K562 (cell line): ENCODE measurements around the gene ANKS1A. TPM values are rescaled to one million over a fixed set of nuclear protein-coding genes. Genes with fewer than 3 reads are reported as not detected.

ENCODE experiments used
- ATAC-seq: fragments of 200-7000 bp; cut with Tn5 transposase; 3 replicates; pipeline ENCODE4 v1.9.1; 2020; ENCODE audit warnings: moderate library complexity
- BruUV-seq: library from RNA; stranded (reverse); fragments of 400-500 nt; replicated peaks from 2 replicates; lab custom pipeline; 2021; lab: Mats Ljungman, UMichigan
- CTCF ChIA-PET: fragments of 300-600 bp; formaldehyde crosslinking; extraction: SDS; loops from one replicate; lab custom pipeline; 2021; ENCODE audit warnings: low intra/inter-chr PET ratio; lab: Yijun Ruan, JAX
- POLR2A ChIA-PET: fragments of 300-600, 350-650 bp; sonication (Branson Sonifier 250); formaldehyde crosslinking; extraction: SDS; loops from one replicate; lab custom pipeline; 2021; ENCODE audit warnings: antibody characterized with exemption, inconsistent platforms; lab: Yijun Ruan, JAX
- DNase-seq, 4 experiments: peaks; one replicate each; pipeline versions ENCODE4 v3.0.0 to v3.0.0-alpha.2; 2011 to 2018; ENCODE audit warnings: low spot score in 3 of 4, mixed read lengths in 3 of 4; ENCODE audit errors: extremely low read depth in 1 of 4
- FAIRE-seq: peaks from 2 replicates; lab custom pipeline; 2011; peaks lifted over from hg19 to GRCh38; lab: Jason Lieb, UNC
- H2AFZ ChIP-seq: 2 replicates; pipeline ENCODE4 v1.6.0; 2011; ENCODE audit warnings: low read depth, low read length, control low read depth, inconsistent platforms
- H3K27ac ChIP-seq: fragments of 200-600 bp; 3 replicates; pipeline ENCODE4 v1.8.0; 2011; ENCODE audit warnings: low read depth, mild to moderate bottlenecking, control low read depth, inconsistent platforms, low read length, moderate library complexity, mixed read lengths; ENCODE audit errors: extremely low read depth
- H3K27me3 ChIP-seq, 2 experiments: fragments of 300-600 bp in 1 of 2; 2 replicates in 1 of 2; 3 replicates in 1 of 2; pipeline versions ENCODE4 v1.6.0 to v1.8.0; 2011; ENCODE audit warnings: inconsistent platforms in 2 of 2, low read length in 2 of 2, mild to moderate bottlenecking in 1 of 2, mixed read lengths in 1 of 2, moderate library complexity in 1 of 2; ENCODE audit not compliant: control insufficient read depth in 2 of 2, insufficient read depth in 2 of 2
- H3K36me3 ChIP-seq: fragments of 300-600 bp; 3 replicates; pipeline ENCODE4 v1.8.0; 2011; ENCODE audit warnings: mild to moderate bottlenecking, low read length, inconsistent platforms; ENCODE audit not compliant: control insufficient read depth, insufficient read depth
- H3K4me1 ChIP-seq, 2 experiments: fragments of 200-600 bp in 1 of 2; replicated peaks in 1 of 2; 2 replicates in 1 of 2; 3 replicates in 1 of 2; pipeline versions ENCODE4 v1.5.1 to v1.8.0; 2011; ENCODE audit warnings: inconsistent platforms in 2 of 2, low read length in 2 of 2, mild to moderate bottlenecking in 1 of 2, mixed read lengths in 1 of 2, moderate library complexity in 1 of 2; ENCODE audit not compliant: control insufficient read depth in 2 of 2, insufficient read depth in 2 of 2
- H3K4me2 ChIP-seq: 2 replicates; pipeline ENCODE4 v1.6.1; 2011; ENCODE audit warnings: low read length, control low read depth, inconsistent platforms, mixed read lengths; ENCODE audit not compliant: insufficient read depth
- H3K4me3 ChIP-seq: fragments of 200-600 bp; sonication (generic), shearing (Covaris generic); 2 replicates; pipeline ENCODE4 v1.5.1; 2016; ENCODE audit warnings: control low read depth, inconsistent platforms
- H3K79me2 ChIP-seq: fragments of 200-600 bp; 3 replicates; pipeline ENCODE4 v1.8.0; 2011; ENCODE audit warnings: low read length, inconsistent platforms; ENCODE audit not compliant: control insufficient read depth, insufficient read depth
- H3K9ac ChIP-seq, 2 experiments: 2 replicates each; pipeline versions ENCODE4 v1.6.0 to v1.6.1; 2011; ENCODE audit warnings: low read depth in 2 of 2, low read length in 2 of 2, control low read depth in 1 of 2, inconsistent platforms in 1 of 2, mild to moderate bottlenecking in 1 of 2, mixed read lengths in 1 of 2; ENCODE audit not compliant: insufficient read depth in 1 of 2
- H3K9me1 ChIP-seq: one replicate; pipeline ENCODE4 v1.6.0; 2011; ENCODE audit warnings: inconsistent platforms, mild to moderate bottlenecking, low read length, moderate library complexity; ENCODE audit not compliant: control insufficient read depth, insufficient read depth
- H3K9me3 ChIP-seq: replicated peaks from 2 replicates; pipeline ENCODE4 v1.5.1; 2011; ENCODE audit warnings: low read depth, low read length, inconsistent platforms; ENCODE audit not compliant: control insufficient read depth, insufficient read depth
- H4K20me1 ChIP-seq: replicated peaks from 2 replicates; pipeline ENCODE4 v1.6.1; 2011; ENCODE audit warnings: low read length, inconsistent platforms, mixed read lengths; ENCODE audit not compliant: control insufficient read depth, insufficient read depth
- ARID3A ChIP-seq: IDR thresholded peaks from 2 replicates; pipeline ENCODE4 v1.6.1; 2012; ENCODE audit warnings: low read depth, low read length, improper control_type of control experiment, borderline replicate concordance
- CEBPZ ChIP-seq: fragments of 150-350 bp; IDR thresholded peaks from 2 replicates; pipeline ENCODE4 v1.6.1; 2014; ENCODE audit warnings: low read depth, mild to moderate bottlenecking, low read length, borderline replicate concordance
- HDAC3 ChIP-seq: fragments of 450-650 bp; IDR thresholded peaks from 2 replicates; pipeline ENCODE4 v1.6.1; 2018; ENCODE audit warnings: borderline replicate concordance, mild to moderate bottlenecking, moderate library complexity; ENCODE audit not compliant: partially characterized antibody
- KLF16 ChIP-seq: IDR thresholded peaks from 2 replicates; pipeline ENCODE4 v1.6.1; 2016; ENCODE audit warnings: antibody characterized with exemption
- LCOR ChIP-seq: sonication (generic); formaldehyde crosslinking; IDR thresholded peaks from 2 replicates; pipeline ENCODE4 v1.8.0; 2022; ENCODE audit warnings: mild to moderate bottlenecking, missing genetic modification reagents
- SREBF2 ChIP-seq: sonication (generic); formaldehyde crosslinking; IDR thresholded peaks from 2 replicates; pipeline ENCODE4 v1.4.0; 2020; ENCODE audit warnings: mild to moderate bottlenecking, missing genetic modification reagents
- TEAD1 ChIP-seq, 2 experiments: fragments of 450-650 bp in 1 of 2; sonication (generic) in 1 of 2; formaldehyde crosslinking; IDR thresholded peaks; 2 replicates each; pipeline versions ENCODE4 v1.4.0 to v1.8.0; 2020 to 2022; ENCODE audit warnings: mild to moderate bottlenecking in 2 of 2, missing genetic modification reagents in 1 of 2
- ZNF134 ChIP-seq: fragments of 250-450 bp; sonication (Bioruptor Pico); conservative IDR thresholded peaks from 2 replicates; pipeline ENCODE4 v1.4.0; 2020
- ZNF146 ChIP-seq: IDR thresholded peaks from one replicate; pipeline ENCODE4 v1.6.1; 2018; ENCODE audit warnings: missing compliant biosample characterization; ENCODE audit not compliant: unreplicated experiment
- ZNF311 ChIP-seq: fragments of 250-450 bp; sonication (Bioruptor Pico); IDR thresholded peaks from 2 replicates; pipeline ENCODE4 v1.4.0; 2020; ENCODE audit warnings: mild to moderate bottlenecking, moderate library complexity
- WGBS: fragments of 100-300 bp; shearing (Covaris generic); methylation state at CpG from one replicate; pipeline ENCODE4 v1.1.6; 2016; ENCODE audit warnings: low coverage, mixed read lengths; ENCODE audit not compliant: insufficient coverage; ENCODE audit errors: missing lambda C conversion rate; 5-methylcytosine and 5-hydroxymethylcytosine counted together
- in situ Hi-C: fragments of 300-500 bp; cut with MboI; formaldehyde crosslinking; loops from 4 replicates; pipeline ENCODE4 v1.15.0; 2018; ENCODE audit warnings: inconsistent platforms, mixed read lengths
- intact Hi-C: fragments of 100-400 bp; cut with micrococcal nuclease; formaldehyde crosslinking; loops from 2 replicates; pipeline ENCODE4 v1.14.2; 2022
- polyA plus RNA-seq, 8 experiments: library from polyadenylated mRNA; depleted of rRNA in 4 of 8; stranded (reverse) in 5 of 8; unstranded in 3 of 8; fragments of >200 nt; fragmentation: Nextera tagmentation in 2 of 8; fragmentation: Illumina TruSeq in 1 of 8; extraction: Ambion mirVana in 2 of 8; extraction: Trizol in 1 of 8; gene quantifications; 2 replicates each; pipeline versions ENCODE4 v1.2.1 to v1.2.3, GENCODE V29; 2011 to 2014; ENCODE audit warnings: inconsistent platforms in 1 of 8, missing spikeins in 1 of 8
- total RNA-seq, 7 experiments: library from RNA; depleted of rRNA in 6 of 7; stranded (reverse); fragments of >200 nt in 6 of 7; fragmentation: Illumina TruSeq in 2 of 7; extraction: Trizol in 2 of 7; gene quantifications; 2 replicates each; pipeline versions ENCODE4 v1.2.1 to v1.2.3, GENCODE V29; 2011 to 2021; ENCODE audit warnings: low replicate concordance in 1 of 7

Gene ANKS1A
- total and polyA plus RNA-seq, 9 of the 15 experiments (the other 6 are each of a cell fraction or from before 2014, with no cell fraction given) = 1.1 to 13.8 (median 5.3) TPM

DNA sequence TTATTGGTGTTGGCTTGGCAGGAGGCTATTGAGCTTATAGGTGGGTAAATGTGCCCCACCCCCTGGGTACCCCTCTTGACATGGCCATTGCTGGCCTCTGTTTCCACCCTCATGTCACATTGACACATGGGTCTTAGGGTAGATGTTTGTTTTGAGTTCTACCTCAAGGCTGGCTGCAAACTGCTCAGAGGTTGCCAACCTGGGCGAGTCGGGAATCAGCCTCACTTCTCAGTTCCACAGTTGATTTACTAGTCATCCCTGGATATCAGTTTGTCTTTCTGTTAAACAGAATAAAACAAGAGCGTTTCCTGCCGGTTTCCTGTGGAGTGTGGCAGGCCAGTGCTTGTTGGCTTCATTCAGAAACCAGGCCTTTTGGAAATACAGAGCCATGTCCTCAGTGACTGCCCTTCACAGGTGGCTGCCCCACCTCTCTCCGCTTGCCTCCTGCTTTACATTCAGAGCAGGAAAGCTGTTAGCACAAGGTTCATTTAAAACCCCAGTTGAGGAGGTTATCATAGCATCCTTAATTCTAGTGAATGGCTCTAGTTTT lies 146.5 kb downstream of the ANKS1A start (continued):
- TF ChIP-seq ARID3A (no peak), LCOR (CRISPR knock-in tag) (no peak), ZNF134 (CRISPR knock-in tag) (no peak)
- TF ChIP-seq, all 486 proteins: peak for 0

DNA sequence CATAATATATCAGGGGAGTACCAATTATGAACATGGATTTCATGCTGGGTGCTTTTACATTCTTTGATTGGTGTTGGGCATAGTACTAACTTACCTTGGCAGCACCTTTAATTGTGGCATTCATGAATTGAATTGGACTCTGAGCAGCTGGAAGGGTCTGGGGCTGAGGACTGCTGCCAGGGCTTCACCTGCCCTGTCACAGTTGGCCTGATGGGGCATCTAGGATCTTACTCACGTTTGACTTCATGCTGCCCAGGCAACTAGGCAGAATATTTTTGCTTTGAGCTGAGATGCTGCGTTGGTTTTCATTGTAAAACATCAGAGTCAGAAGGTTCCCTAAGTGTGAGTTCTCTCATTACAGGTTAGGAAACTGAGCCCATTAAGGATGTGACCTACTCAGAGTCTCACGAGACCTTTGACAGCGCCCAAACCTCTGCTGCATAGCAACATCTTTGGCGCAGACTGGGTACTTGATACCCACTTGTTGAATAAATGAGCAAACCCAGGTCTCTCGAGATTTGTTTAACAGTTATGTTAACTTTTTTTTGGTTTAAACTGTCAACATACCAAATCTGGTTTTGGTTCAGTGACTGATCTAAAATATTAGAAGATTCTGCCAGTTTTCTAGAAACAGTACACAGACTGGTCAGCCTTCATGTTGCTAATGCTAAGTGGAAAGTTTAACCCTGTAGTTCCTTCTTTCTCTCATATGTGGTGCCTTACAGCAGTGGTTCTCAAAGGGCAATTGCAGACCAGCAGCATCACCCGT lies 147.2 kb downstream of the ANKS1A start:
- Histone ChIP-seq H3K79me2 (no peaks in the 10 kb centered on the region), H3K4me3 (no peak overlapping the region), H3K9me1 (no peaks in the 10 kb centered on the region), H3K27me3 (no peaks in the 10 kb centered on the region), H3K36me3 (no peaks in the 10 kb centered on the region), H3K27ac (no peak overlapping the region), H3K9ac (no peak overlapping the region), H3K4me2 (no peak overlapping the region), H4K20me1 (no peaks in the 10 kb centered on the region), H3K9me3 (no peaks in the 10 kb centered on the region), H2AFZ (no peak overlapping the region), H3K4me1 (no peaks in the 10 kb centered on the region)
- BruUV-seq = no TSS peak
- WGBS = 46% methylated on average over 7 of the region's 7 CpGs
- ChIA-PET POLR2A (interaction anchor here (0.6 to 1.2 kb wide), 2 partner anchors 10 to 52 kb away, joined by 3 to 4 read pairs; no protein-coding TSS in a partner anchor), CTCF (no interaction called here)
- ATAC-seq (no peak), FAIRE-seq (no peak), DNase-seq (no peak)
- intact Hi-C loops = no loop called here
- in situ Hi-C loops = no loop called here
- TF ChIP-seq ZNF311 (no peak), TEAD1 (CRISPR knock-in tag; IDR thresholded peaks at IDR 0.05) (no peak), KLF16 (no peak), HDAC3 (no peak), CEBPZ (no peak), SREBF2 (CRISPR knock-in tag) (no peak), ZNF146 (CRISPR knock-in tag) (no peak)
